Measurements from ENCODE around the gene SMIM14.

DNA sequence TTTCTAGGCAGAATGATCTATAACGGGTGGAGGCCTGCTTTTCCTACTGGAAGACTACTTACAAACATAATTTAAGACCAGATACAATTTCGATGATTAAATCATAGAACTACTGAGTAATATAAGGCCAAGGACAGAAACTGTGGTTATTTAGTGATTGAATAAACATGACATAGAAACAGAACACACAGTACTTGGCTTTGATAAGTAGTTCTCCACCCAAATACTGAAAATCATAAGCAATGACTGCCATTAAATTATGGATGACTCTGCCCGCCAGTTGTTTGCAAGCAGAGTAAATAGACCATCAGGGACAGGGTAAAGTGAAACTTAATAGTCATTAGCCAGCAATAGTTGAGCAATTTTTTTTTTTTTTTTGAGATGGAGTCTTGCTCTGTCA is 17.2 kb upstream of the SMIM14 start:
- TF ChIP-seq, protein P1, sequence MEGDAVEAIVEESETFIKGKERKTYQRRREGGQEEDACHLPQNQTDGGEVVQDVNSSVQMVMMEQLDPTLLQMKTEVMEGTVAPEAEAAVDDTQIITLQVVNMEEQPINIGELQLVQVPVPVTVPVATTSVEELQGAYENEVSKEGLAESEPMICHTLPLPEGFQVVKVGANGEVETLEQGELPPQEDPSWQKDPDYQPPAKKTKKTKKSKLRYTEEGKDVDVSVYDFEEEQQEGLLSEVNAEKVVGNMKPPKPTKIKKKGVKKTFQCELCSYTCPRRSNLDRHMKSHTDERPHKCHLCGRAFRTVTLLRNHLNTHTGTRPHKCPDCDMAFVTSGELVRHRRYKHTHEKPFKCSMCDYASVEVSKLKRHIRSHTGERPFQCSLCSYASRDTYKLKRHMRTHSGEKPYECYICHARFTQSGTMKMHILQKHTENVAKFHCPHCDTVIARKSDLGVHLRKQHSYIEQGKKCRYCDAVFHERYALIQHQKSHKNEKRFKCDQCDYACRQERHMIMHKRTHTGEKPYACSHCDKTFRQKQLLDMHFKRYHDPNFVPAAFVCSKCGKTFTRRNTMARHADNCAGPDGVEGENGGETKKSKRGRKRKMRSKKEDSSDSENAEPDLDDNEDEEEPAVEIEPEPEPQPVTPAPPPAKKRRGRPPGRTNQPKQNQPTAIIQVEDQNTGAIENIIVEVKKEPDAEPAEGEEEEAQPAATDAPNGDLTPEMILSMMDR (IDR thresholded peaks at IDR 0.05), result no peak
- TF ChIP-seq, protein P2, sequence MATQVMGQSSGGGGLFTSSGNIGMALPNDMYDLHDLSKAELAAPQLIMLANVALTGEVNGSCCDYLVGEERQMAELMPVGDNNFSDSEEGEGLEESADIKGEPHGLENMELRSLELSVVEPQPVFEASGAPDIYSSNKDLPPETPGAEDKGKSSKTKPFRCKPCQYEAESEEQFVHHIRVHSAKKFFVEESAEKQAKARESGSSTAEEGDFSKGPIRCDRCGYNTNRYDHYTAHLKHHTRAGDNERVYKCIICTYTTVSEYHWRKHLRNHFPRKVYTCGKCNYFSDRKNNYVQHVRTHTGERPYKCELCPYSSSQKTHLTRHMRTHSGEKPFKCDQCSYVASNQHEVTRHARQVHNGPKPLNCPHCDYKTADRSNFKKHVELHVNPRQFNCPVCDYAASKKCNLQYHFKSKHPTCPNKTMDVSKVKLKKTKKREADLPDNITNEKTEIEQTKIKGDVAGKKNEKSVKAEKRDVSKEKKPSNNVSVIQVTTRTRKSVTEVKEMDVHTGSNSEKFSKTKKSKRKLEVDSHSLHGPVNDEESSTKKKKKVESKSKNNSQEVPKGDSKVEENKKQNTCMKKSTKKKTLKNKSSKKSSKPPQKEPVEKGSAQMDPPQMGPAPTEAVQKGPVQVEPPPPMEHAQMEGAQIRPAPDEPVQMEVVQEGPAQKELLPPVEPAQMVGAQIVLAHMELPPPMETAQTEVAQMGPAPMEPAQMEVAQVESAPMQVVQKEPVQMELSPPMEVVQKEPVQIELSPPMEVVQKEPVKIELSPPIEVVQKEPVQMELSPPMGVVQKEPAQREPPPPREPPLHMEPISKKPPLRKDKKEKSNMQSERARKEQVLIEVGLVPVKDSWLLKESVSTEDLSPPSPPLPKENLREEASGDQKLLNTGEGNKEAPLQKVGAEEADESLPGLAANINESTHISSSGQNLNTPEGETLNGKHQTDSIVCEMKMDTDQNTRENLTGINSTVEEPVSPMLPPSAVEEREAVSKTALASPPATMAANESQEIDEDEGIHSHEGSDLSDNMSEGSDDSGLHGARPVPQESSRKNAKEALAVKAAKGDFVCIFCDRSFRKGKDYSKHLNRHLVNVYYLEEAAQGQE (IDR thresholded peaks at IDR 0.05; ENCODE audit: insufficient read depth in 1 of 2, low read depth in 2 of 2, low read length in 1 of 2), result no peak
